Stimulated activated CD4-positive, alpha-beta T cell treated with anti-CD3 and anti-CD28 coated beads, Interleukin-1b, Interleukin-23, amount 100 ng/mL, for 48 hours (primary cell): Measurements from ENCODE around the gene COPS2.

Source experiments
- DNase-seq: peaks from one replicate; pipeline ENCODE4 v3.0.0-alpha.2; 2020

The COPS2 gene

DNA sequence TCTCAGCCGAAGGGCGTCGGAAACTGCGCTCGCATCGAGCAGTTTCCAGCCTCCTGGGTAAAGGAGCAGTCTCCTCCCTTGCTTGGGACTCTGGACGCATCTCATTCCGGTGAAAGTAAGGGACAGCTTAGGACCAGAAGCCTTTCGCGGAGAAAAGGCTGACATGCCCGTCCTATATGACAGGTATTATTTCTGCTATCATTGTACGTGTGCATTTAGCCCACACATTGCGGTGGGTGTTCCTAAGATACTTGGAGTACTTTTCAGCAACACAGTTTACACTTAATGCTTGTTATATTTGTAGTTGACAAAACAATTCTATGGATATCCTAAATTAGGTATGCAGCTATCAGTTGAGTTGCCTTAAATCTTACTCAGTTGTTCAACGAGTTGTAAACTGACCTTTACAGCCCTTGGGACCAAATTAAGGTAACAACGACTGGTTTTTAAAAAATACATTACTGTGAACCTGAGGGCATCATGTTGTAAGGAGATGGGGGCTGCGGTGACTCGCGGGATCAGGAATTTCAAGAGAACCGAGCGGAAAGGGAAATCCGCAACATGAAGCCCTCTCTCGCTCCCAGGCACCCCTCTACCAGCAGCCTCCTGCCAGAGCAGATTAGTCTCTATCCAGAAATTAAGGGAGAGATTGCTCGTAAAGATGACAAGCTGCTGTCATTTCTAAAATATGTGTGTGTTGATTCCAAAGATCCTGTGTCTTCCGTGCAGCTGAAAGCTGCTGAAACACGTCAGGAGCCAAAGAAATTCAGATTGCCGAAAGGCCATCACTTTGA lies 632 bp upstream of the COPS2 start:
- DNase-seq = no peak

- DNase-seq = no peak
Observed at GRCh38 chr15:49154799-49155109, 645 bp downstream of the COPS2 start.

- DNase-seq = no peak
Observed at GRCh38 chr15:49154359-49154758, 1.0 kb downstream of the COPS2 start.

DNA sequence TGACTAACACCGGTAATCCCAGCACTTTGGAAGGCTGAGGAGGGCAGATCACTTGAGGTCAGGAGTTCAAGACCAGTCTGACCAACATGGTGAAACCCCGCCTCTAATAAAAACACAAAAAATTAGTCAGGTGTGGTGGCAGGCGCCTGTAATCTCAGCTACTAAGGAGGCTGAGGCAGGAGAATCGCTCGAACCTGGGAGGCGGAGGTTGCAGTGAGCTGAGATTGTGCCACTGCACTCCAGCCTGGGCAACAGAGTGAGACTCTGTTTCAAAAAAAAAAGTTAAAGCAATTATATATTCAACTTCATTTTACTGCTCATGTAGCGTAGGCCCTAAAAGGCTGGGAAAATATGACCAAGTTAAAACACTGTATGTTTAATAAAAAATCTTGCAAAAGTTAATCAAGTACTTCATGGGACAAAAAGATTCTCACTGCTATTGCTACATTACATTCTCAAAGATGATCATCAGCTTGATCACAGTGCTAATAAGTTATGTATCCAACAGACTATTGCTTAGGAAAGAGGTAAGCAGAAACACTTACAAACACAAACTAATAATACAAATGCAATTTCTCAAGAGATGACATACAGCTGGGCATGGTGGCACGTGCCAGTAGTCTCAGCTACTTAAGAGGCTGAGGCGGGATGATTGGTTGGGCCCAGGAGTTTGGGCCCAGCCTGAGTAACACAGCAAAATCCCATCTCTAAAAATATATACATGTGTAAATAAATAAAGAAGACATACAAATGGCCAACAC lies 2.7 kb downstream of the COPS2 start:
- no peak for DNase-seq

DNA sequence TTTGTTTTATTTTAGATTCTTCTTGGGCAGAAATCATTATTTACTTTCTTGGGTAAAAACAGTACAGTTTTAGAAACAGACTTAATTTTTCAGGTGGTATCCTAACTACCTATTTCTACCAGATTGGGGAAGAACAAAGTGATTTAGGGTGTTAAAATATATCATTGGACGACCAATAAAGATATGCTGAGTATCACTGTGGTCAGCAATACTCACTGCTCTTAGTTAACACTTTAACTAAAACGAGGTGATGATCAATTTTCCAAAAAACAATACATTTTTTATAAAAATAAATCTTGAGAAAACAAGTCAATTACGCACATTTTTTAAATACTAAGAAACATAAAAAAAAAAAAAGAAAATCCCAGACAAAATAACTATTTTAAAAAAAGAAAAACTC lies 3.6 kb downstream of the COPS2 start:
- DNase-seq = no peak

GRCh38 chr15:49148727-49149126 lies 6.7 kb downstream of the COPS2 start:
- no peak for DNase-seq

GRCh38 chr15:49148298-49148697 lies 7.1 kb downstream of the COPS2 start:
- no peak for DNase-seq

- DNase-seq = no peak
Observed at GRCh38 chr15:49145651-49146609, 9.5 kb downstream of the COPS2 start.

DNA sequence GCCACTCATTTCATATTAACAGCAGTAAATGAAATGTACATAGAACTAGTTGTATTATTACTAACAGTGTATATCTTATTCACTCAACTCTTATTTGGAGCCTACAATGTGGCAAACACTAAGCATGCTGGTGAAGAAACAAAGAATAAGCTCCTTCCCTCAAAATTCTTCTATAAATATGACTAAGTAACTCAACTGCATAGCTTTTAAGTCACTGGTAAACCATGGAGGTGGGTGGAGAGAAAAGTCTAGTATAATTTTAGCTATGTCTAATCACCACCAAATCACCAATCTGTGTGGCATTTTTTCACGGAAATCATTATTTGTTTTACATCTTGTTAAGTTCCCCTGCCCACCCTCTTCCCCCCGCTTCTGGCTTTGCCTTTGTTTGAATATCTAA lies 17.5 kb downstream of the COPS2 start:
- no peak for DNase-seq

GRCh38 chr15:49135911-49136310 lies 19.5 kb downstream of the COPS2 start:
- DNase-seq = no peak

GRCh38 chr15:49135342-49135857 lies 20.0 kb downstream of the COPS2 start:
- no peak for DNase-seq

DNA sequence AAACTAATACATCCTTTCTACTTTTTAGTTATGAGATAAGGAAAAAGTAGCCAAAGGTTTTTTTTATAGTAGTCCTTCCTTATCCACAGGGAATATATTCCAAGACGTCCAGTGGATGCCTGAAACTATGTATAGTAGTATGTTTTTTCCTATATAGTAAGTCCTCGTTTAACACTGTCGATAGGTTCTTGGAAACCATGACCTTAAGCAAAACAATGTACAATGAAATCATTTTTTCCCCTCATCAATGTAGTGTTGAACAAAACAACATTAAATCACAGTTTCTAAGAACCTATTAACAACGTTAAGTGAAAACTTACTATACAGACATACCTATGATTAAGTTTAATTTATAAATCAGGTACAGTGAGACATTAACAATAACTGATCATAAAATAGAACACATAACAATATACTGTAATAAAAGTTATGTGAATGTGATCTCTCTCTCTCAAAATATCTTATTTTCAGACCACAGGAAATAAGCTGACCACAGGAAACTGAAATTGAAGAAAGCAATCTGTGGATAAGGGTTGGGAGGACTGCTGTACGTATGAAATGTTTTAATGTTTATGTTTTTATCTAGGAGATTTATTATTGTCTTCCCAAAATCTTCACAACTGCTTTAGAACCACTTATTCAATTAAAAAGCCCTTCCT lies 20.6 kb downstream of the COPS2 start:
- DNase-seq = no peak

- DNase-seq = no peak
Observed at GRCh38 chr15:49131403-49131802, 24.0 kb downstream of the COPS2 start.

- no peak for DNase-seq
Observed at GRCh38 chr15:49124371-49124770, 31.0 kb downstream of the COPS2 start.

- DNase-seq = no peak
Observed at GRCh38 chr15:49122541-49123062, 32.8 kb downstream of the COPS2 start.

DNA sequence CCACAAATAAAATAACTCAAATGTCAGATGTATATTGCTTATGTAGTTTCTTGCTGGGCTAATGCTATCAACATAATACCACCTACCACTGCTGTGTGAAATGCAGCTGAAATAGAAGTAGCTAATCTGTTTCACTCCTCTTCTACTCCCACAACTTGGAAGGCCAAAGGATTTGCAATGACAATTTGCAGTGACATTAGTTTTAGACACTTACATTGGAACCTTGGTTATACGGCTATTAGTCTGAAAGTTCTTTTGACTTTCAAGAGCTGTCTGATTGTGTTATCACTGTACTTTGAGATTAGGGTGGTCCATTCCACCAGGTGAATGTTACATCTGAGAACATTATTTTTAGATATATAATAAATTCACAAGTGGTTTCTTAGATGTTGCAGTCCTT lies 33.5 kb downstream of the COPS2 start:
- DNase-seq = no peak

DNA sequence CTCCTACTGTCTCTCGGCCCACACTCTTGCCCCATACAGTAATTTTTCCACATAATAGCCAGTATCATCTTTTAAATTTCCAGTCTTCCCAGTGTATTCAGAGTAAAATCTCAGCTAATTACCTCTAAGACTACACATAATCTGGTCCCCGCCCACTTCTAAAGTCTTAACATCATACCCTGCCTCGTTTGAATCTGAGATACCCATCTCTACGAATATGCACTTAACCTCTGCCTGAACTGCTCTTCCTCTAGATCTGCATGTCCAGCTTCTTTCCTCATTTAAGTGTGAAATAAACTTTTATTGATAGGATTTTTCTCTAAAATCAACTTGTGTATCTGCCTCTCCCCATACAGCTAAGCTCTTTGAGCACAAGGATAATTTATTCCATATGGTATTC lies 34.6 kb downstream of the COPS2 start:
- no peak for DNase-seq

DNA sequence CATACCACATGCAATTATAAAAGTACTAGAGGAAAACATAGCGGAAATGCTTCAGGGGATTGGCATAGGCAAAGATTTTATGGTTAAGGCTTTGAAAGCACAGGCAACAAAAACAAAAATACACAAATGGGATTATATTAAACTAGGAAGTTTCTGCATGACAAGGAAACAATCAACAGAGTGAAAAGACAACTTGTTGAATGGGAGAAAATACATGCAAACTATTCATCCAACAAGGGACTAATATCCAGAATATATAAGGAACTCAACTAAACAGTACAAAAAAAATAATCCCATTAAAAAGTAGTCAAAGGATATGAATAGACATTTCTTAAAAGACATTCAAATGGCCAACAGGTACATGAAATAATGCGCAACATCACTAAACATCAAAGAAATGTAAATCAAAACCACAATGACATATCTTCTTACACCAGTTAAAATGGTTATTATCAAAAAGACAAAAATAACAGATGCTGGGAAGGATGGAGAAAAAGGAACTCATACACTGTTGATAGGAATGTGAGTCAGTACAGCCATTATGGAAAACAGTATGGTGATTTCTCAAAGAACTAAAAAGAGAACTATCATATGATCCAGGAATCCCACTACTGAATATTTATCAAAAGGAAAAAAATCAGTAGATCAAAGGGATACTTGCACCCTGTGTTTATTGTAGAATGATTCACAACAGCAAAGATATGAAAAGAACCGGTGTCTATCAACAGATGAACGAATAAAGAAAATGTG lies 39.1 kb downstream of the COPS2 start:
- no peak for DNase-seq

DNA sequence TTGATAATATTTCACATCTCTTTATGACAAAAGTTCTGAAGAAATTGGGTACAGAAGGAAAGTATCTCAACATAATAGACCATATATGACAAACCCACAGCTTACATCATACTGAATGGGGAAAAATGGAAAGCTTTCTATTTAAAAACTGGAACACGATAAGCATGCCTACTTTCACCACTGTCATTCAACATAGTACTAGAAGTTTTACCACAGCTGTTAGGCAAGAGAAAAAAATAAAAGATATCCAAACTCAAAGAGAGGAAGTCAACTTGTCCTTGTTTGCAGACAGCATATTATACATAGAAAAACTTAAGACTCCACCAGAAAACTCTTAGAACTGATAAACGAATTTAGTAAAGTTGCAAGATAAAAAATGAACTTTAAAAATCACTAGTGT lies 40.3 kb downstream of the COPS2 start:
- DNase-seq = no peak

DNA sequence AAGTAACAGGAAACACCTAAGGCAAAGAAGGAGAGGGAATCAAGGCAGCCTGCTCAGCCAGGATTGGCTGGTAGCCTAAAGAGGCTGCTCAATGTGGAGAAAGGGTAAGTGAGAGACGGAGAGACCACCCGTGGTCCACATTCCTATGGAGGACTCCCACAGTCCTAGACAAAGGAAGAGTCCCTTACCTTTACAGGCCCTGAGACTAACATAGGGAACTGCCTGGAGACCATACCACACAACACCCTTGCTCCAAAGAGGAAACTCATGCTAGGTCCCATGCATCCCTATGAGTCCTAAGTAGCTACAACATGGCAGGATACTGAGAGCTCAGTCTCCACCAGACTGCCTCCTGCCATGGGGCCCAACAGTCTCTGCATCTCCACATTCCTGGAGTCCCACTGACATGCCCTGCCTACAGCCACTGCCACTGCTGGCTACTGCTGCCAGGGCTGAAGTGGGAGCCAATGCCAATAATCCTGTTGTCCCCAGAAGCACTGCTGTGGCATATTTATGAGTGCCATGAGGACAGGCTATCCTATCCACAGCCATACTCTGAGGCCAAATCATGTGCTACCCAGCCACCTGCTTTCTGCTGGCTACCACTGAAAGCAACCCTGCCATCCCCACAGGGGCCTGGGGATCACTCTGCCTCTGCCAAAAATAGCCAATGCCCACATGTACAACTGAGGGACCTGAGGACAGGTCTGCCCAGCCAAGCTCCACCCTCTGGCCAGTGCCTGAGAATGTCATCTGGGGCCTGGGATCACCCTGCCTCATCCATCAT lies 45.0 kb downstream of the COPS2 start:
- DNase-seq = no peak

DNA sequence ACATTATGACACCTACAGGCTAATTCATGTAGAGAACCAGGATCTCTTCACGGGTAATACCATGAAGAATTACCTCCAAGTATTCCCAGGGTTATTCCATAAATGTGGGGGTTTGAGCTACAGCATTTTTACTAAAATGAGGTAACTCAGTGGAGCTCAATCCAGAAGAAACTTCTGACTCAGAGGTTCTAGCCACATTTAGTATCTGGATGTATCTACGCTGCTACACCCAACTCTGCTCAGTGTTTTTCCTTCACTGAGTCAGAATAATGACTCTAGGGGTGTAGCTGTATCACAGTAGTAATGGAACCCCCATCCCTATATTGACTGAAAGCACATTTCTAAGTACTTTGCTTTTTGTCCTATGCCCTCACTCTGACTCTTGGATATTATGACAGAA lies 52.4 kb downstream of the COPS2 start:
- no peak for DNase-seq
